Uterus (tissue), 4 donors: ENCODE data around the gene HINT2. TPM values are rescaled to one million over a fixed set of nuclear protein-coding genes. Genes with fewer than 3 reads are reported as not detected.

Source experiments
- DNase-seq, 2 donors: peaks; one replicate each; pipeline ENCODE4 v3.0.0-alpha.2; 2019 to 2020
- H3K27ac ChIP-seq, 2 donors: fragments of 200-600 bp; sonication (generic); 1 replicate in 1 of 2; 2 replicates in 1 of 2; pipeline ENCODE4 v1.5.1; 2016 to 2018
- H3K27me3 ChIP-seq, 2 donors: fragments of 200-600 bp; sonication (generic); one replicate each; pipeline ENCODE4 v1.5.1; 2018 to 2019; ENCODE audit warnings: control low read depth in 1 of 2
- H3K36me3 ChIP-seq, 2 donors: fragments of 200-600 bp; sonication (generic); one replicate each; pipeline ENCODE4 v1.5.1; 2019; ENCODE audit warnings: control low read depth in 1 of 2
- H3K4me1 ChIP-seq, 2 donors: fragments of 200-600 bp; sonication (generic); one replicate each; pipeline ENCODE4 v1.5.1; 2018 to 2019; ENCODE audit warnings: control low read depth in 1 of 2
- H3K4me3 ChIP-seq, 2 donors: fragments of 200-600 bp; sonication (generic); 1 replicate in 1 of 2; 2 replicates in 1 of 2; pipeline ENCODE4 v1.5.1; 2018 to 2019; ENCODE audit warnings: mild to moderate bottlenecking in 1 of 2
- H3K9me3 ChIP-seq, 2 donors: fragments of 200-600 bp; sonication (generic); one replicate each; pipeline ENCODE4 v1.5.1; 2019; ENCODE audit warnings: control low read depth in 1 of 2
- POLR2A ChIP-seq, 2 donors: fragments of 450-650 bp; IDR thresholded peaks; one replicate each; pipeline ENCODE4 v1.6.1; 2016; ENCODE audit warnings: antibody characterized with exemption in 2 of 2, mild to moderate bottlenecking in 1 of 2, moderate library complexity in 1 of 2
- intact Hi-C: fragments of 100-400 bp; cut with DNase I; formaldehyde crosslinking; loops from one replicate; pipeline ENCODE4 v1.15.1; 2023; ENCODE audit warnings: low total_unique reads
- total RNA-seq, 4 donors: library from RNA; depleted of rRNA in 3 of 4; stranded (reverse); fragments of >200 nt in 3 of 4; gene quantifications; one replicate each; pipeline versions ENCODE4 v1.1.0 to v1.2.4, GENCODE V29; 2014 to 2023
- TF ChIP-seq, protein P1 (sequence below), 4 experiments: fragments of 200-600 bp in 2 of 4; fragments of 450-650 bp in 2 of 4; sonication (generic) in 2 of 4; IDR thresholded peaks; one replicate each; pipeline ENCODE4 v1.5.1; 2016 to 2019; ENCODE audit warnings: antibody characterized with exemption in 4 of 4, mild to moderate bottlenecking in 2 of 4, moderate library complexity in 1 of 4
- donor health status: DM: yes; HTN: yes; CAD: no.

HINT2 gene
- total RNA-seq, 4 donors from 2014 or later: 11.3 to 38.2 (median 31.5) TPM; not detected in 1

GRCh38 chr9:35839926-35840325 lies 25.1 kb upstream of the HINT2 start:
- intact Hi-C loops: no loop called here
- TF ChIP-seq, protein P1, sequence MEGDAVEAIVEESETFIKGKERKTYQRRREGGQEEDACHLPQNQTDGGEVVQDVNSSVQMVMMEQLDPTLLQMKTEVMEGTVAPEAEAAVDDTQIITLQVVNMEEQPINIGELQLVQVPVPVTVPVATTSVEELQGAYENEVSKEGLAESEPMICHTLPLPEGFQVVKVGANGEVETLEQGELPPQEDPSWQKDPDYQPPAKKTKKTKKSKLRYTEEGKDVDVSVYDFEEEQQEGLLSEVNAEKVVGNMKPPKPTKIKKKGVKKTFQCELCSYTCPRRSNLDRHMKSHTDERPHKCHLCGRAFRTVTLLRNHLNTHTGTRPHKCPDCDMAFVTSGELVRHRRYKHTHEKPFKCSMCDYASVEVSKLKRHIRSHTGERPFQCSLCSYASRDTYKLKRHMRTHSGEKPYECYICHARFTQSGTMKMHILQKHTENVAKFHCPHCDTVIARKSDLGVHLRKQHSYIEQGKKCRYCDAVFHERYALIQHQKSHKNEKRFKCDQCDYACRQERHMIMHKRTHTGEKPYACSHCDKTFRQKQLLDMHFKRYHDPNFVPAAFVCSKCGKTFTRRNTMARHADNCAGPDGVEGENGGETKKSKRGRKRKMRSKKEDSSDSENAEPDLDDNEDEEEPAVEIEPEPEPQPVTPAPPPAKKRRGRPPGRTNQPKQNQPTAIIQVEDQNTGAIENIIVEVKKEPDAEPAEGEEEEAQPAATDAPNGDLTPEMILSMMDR (IDR thresholded peaks at IDR 0.05): no peak
- TF ChIP-seq POLR2A (IDR thresholded peaks at IDR 0.05): no peak
- DNase-seq: no peak

DNA sequence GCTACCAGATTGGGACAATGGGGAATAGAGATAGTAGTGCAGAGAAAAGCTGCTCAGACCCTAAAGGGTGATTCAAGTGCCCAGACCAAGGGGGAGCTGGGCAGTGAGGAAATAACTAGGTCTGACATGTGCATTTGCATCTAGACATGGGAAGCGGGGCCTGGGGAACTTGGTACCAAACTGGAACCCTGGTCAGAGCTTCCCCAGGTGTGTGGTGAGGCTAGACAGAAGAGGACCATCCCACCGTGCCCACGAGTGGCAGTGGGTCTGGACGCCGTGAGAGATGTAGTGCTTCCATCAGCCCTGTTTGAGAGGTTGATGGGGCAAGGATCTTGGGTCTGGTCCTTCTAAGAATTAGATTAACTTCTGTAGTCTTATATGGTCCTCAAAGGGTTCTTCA lies 21.8 kb upstream of the HINT2 start:
- Histone ChIP-seq H3K27ac (no peak overlapping the region), H3K4me3 (no peak overlapping the region), H3K4me1 (no peaks in the 10 kb centered on the region), H3K36me3 (no peaks in the 10 kb centered on the region), H3K9me3 (no peaks in the 10 kb centered on the region), H3K27me3 (no peaks in the 10 kb centered on the region)
- TF ChIP-seq, protein P1 (IDR thresholded peaks at IDR 0.05): no peak
- TF ChIP-seq POLR2A (IDR thresholded peaks at IDR 0.05): no peak
- DNase-seq: no peak
- intact Hi-C loops: no loop called here

More at GRCh38 chr9:35839926-35840325, 25.1 kb upstream of the HINT2 start:
- Histone ChIP-seq H3K4me3 (no peak overlapping the region), H3K9me3 (no peaks in the 10 kb centered on the region), H3K36me3 (no peaks in the 10 kb centered on the region), H3K4me1 (no peaks in the 10 kb centered on the region), H3K27me3 (no peaks in the 10 kb centered on the region), H3K27ac (no peak overlapping the region)

GRCh38 chr9:35835766-35836165 lies 20.9 kb upstream of the HINT2 start:
- TF ChIP-seq, protein P1 (IDR thresholded peaks at IDR 0.05): no peak
- TF ChIP-seq POLR2A (IDR thresholded peaks at IDR 0.05): no peak
- DNase-seq: no peak
- Histone ChIP-seq H3K9me3 (no peaks in the 10 kb centered on the region), H3K4me3 (no peak overlapping the region), H3K4me1 (no peaks in the 10 kb centered on the region), H3K27me3 (no peaks in the 10 kb centered on the region), H3K36me3 (no peaks in the 10 kb centered on the region), H3K27ac (no peak overlapping the region)
- intact Hi-C loops: no loop called here

DNA sequence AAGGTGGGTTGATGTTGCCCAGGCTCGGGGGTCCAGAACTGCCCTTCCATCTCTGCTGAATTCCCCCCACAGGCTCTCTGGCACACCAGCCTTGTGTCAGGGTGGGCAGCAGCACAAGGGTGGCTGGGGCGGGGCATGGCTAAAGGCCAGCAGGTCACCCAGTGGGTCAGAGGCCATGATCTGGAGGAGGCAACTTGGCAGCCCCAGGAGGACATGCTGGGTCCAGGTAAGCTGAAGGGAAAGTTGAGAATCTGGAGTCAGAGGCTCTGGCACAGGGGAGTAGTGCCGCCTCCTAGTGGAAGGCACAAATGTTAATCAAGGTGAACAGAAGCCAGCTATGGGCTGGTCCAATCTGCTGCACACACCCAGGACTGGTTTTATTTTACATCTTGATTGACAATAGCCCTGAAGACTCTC lies 20.4 kb upstream of the HINT2 start:
- no peak for DNase-seq
- intact Hi-C loops: no loop called here
- Histone ChIP-seq H3K36me3 (no peaks in the 10 kb centered on the region), H3K27ac (no peak overlapping the region), H3K27me3 (no peaks in the 10 kb centered on the region), H3K4me3 (no peak overlapping the region), H3K9me3 (no peaks in the 10 kb centered on the region), H3K4me1 (no peaks in the 10 kb centered on the region)
- TF ChIP-seq, protein P1 (IDR thresholded peaks at IDR 0.05): peak in 1 of 4 experiments; percentile 15
- no peak for TF ChIP-seq POLR2A (IDR thresholded peaks at IDR 0.05)

DNA sequence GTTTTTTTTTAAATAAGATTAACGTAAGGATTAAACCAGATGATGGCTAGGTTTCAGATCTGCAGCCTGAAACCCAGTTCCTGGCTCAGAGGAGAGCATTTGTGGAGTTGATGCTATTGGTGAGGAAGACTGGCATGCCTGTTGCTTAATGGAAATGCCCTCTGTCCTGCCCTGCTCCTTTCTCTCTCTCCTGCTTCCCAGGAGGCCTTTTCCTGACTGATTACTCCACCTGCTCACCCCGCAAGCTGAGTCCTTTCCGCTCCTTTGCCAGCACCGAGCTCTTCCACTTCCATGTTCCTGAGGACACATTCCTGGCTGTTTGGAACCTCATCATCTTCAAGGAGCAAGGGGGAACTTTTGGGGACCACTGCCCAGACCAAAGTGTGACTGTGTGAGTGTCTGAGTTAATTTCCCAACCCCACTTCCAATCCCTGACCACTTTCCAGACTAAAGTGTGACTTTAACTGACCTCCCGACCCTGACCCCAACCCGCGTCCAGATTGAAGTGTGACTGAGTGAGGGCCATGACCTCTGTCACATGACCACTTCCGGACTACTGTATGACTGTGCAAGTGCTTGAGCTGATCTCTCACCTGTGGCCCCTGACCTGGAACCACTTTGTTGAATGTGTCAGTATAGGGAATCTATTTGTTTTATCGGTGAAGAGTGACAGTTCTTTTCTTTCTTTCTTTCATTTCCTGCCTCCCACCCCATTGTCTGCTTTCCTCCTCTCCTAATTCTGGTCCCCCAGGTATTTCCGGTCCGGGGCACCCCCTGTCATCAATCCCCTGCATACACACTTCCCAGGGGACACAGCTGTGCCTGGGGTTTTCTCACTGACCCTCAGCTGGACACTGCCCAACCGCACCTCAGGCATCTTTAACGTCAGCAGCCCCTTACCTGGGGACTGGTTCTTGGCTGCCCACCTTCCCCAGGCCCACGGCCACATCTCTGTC lies 19.7 kb upstream of the HINT2 start:
- H3K36me3 ChIP-seq: no peaks in the 10 kb centered on the region
- intact Hi-C loops: no loop called here
- H3K27ac ChIP-seq: no peak overlapping the region
- DNase-seq: no peak
- no peak overlapping the region for H3K4me3 ChIP-seq
- TF ChIP-seq, protein P1 (IDR thresholded peaks at IDR 0.05): no peak
- no peak for TF ChIP-seq POLR2A (IDR thresholded peaks at IDR 0.05)
- no peaks in the 10 kb centered on the region for H3K27me3 ChIP-seq
- no peaks in the 10 kb centered on the region for H3K4me1 ChIP-seq
- no peaks in the 10 kb centered on the region for H3K9me3 ChIP-seq
